ENCODE measurements around the gene EVA1C. TPM values are rescaled to one million over a fixed set of nuclear protein-coding genes. Genes with fewer than 3 reads are reported as not detected.

EVA1C gene
- polyA plus RNA-seq, 1 donor from 2014 or later: 2.1 TPM

DNA sequence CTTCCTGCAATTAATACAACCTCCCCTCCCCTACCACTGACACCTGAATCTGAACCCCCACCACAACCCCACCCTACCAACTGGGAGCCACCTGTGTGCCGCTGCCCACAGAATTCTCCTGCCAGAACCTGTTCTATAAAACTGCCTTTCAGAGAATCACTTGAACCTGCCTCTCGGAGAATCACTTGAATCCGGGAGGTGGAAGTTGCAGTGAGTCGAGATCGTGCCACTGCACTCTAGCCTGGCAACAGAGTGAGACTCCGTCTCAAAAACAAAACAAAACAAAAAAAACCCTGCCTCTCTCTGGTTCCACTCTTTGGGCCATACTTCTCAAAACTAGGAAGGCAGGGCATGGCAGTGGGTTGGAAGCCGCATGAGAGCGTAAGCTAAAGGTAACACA, 25.4 kb upstream of the EVA1C start:
- H3K4me2 ChIP-seq (ENCODE audit: low read length): no peak overlapping the region
- H3K36me3 ChIP-seq (ENCODE audit: insufficient read depth, low read length): no peaks in the 10 kb centered on the region
- H3K9me2 ChIP-seq (ENCODE audit: insufficient read depth, low read length): no peaks in the 10 kb centered on the region
- H4K20me1 ChIP-seq (ENCODE audit: insufficient read depth): no peaks in the 10 kb centered on the region
- H3K27ac ChIP-seq (ENCODE audit: low read length): no peak overlapping the region
- no peaks in the 10 kb centered on the region for H3F3A ChIP-seq (ENCODE audit: insufficient read depth, low read length, poor library complexity, severe bottlenecking)
- H3K27me3 ChIP-seq (ENCODE audit: insufficient read depth, low read depth, low read length): no peaks in the 10 kb centered on the region
- H2AFZ ChIP-seq (ENCODE audit: low read depth, low read length): no peak overlapping the region
- no peak overlapping the region for H3K4me3 ChIP-seq (ENCODE audit: low read length)
- no peak overlapping the region for H3K9ac ChIP-seq (ENCODE audit: low read length)
- H3K79me2 ChIP-seq (replicated peaks; ENCODE audit: insufficient read depth, low read length): peaks cover 8% of the 10 kb centered on the region
- no peaks in the 10 kb centered on the region for H3K9me3 ChIP-seq (ENCODE audit: low read length)
- TF ChIP-seq POLR2AphosphoS5 (IDR thresholded peaks at IDR 0.05): no peak
- no peak for TF ChIP-seq MXI1 (conservative IDR thresholded peaks at IDR 0.05; ENCODE audit: poor library complexity, severe bottlenecking)
- TF ChIP-seq REST (IDR thresholded peaks at IDR 0.05; ENCODE audit: borderline replicate concordance): no peak
- TF ChIP-seq EZH2 (IDR thresholded peaks at IDR 0.05; ENCODE audit: borderline replicate concordance, insufficient read depth, low read length, poor library complexity, severe bottlenecking): no peak
- TF ChIP-seq SMC3 (conservative IDR thresholded peaks at IDR 0.05; ENCODE audit: poor library complexity): no peak
- TF ChIP-seq EP300 (conservative IDR thresholded peaks at IDR 0.05; ENCODE audit: poor library complexity, severe bottlenecking): no peak
- TF ChIP-seq, protein P1, sequence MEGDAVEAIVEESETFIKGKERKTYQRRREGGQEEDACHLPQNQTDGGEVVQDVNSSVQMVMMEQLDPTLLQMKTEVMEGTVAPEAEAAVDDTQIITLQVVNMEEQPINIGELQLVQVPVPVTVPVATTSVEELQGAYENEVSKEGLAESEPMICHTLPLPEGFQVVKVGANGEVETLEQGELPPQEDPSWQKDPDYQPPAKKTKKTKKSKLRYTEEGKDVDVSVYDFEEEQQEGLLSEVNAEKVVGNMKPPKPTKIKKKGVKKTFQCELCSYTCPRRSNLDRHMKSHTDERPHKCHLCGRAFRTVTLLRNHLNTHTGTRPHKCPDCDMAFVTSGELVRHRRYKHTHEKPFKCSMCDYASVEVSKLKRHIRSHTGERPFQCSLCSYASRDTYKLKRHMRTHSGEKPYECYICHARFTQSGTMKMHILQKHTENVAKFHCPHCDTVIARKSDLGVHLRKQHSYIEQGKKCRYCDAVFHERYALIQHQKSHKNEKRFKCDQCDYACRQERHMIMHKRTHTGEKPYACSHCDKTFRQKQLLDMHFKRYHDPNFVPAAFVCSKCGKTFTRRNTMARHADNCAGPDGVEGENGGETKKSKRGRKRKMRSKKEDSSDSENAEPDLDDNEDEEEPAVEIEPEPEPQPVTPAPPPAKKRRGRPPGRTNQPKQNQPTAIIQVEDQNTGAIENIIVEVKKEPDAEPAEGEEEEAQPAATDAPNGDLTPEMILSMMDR (IDR thresholded peaks at IDR 0.05; ENCODE audit: poor library complexity, severe bottlenecking): no peak
- TF ChIP-seq TAF1 (IDR thresholded peaks at IDR 0.05; ENCODE audit: low read depth): no peak
- TF ChIP-seq RAD21 (conservative IDR thresholded peaks at IDR 0.05): no peak

GRCh38 chr21:32388306-32388705, 24.2 kb upstream of the EVA1C start:
- no peaks in the 10 kb centered on the region for H3K9me2 ChIP-seq (ENCODE audit: insufficient read depth, low read length)
- H3K36me3 ChIP-seq (ENCODE audit: insufficient read depth, low read length): no peaks in the 10 kb centered on the region
- H2AFZ ChIP-seq (ENCODE audit: low read depth, low read length): no peak overlapping the region
- H3K9ac ChIP-seq (ENCODE audit: low read length): no peak overlapping the region
- peaks cover 8% of the 10 kb centered on the region for H3K79me2 ChIP-seq (replicated peaks; ENCODE audit: insufficient read depth, low read length)
- no peak overlapping the region for H3K4me2 ChIP-seq (ENCODE audit: low read length)
- H3K27ac ChIP-seq (ENCODE audit: low read length): no peak overlapping the region
- no peak overlapping the region for H3K4me3 ChIP-seq (ENCODE audit: low read length)
- no peaks in the 10 kb centered on the region for H3F3A ChIP-seq (ENCODE audit: insufficient read depth, low read length, poor library complexity, severe bottlenecking)
- H3K27me3 ChIP-seq (ENCODE audit: insufficient read depth, low read depth, low read length): no peaks in the 10 kb centered on the region
- no peaks in the 10 kb centered on the region for H4K20me1 ChIP-seq (ENCODE audit: insufficient read depth)
- TF ChIP-seq SMC3 (conservative IDR thresholded peaks at IDR 0.05; ENCODE audit: poor library complexity): no peak
- TF ChIP-seq REST (IDR thresholded peaks at IDR 0.05; ENCODE audit: borderline replicate concordance): no peak
- TF ChIP-seq POLR2AphosphoS5 (IDR thresholded peaks at IDR 0.05): no peak
- TF ChIP-seq EP300 (conservative IDR thresholded peaks at IDR 0.05; ENCODE audit: poor library complexity, severe bottlenecking): no peak
- TF ChIP-seq RAD21 (conservative IDR thresholded peaks at IDR 0.05): no peak
- no peak for TF ChIP-seq EZH2 (IDR thresholded peaks at IDR 0.05; ENCODE audit: borderline replicate concordance, insufficient read depth, low read length, poor library complexity, severe bottlenecking)
- TF ChIP-seq, protein P1 (IDR thresholded peaks at IDR 0.05; ENCODE audit: poor library complexity, severe bottlenecking): no peak
- no peak for TF ChIP-seq TAF1 (IDR thresholded peaks at IDR 0.05; ENCODE audit: low read depth)
- no peak for TF ChIP-seq MXI1 (conservative IDR thresholded peaks at IDR 0.05; ENCODE audit: poor library complexity, severe bottlenecking)
- no peaks in the 10 kb centered on the region for H3K9me3 ChIP-seq (ENCODE audit: low read length)
